Measurements from ENCODE around the gene CACTIN. TPM values are rescaled to one million over a fixed set of nuclear protein-coding genes. Genes with fewer than 3 reads are reported as not detected.

The CACTIN gene
- total RNA-seq, 4 donors from 2014 or later, result 28.7 to 45.0 (median 34.2) TPM

GRCh38 chr19:3563709-3564524 is 62.7 kb downstream of the CACTIN start:
- Histone ChIP-seq H3K4me1 (no peaks in the 10 kb centered on the region), H3K4me3 (no peak overlapping the region), H3K9me3 (no peaks in the 10 kb centered on the region), H3K27ac (replicated peaks in 1 of 4) (no peak overlapping the region), H3K27me3 (no peaks in the 10 kb centered on the region), H3K36me3 (no peaks in the 10 kb centered on the region)
- 83% methylated on average over 11 of the region's 17 CpGs for WGBS
- intact Hi-C loops (cut with DNase I), result no loop called here
- no peak for DNase-seq (ENCODE audit: extremely low spot score)
- TF ChIP-seq CTCF (IDR thresholded peaks at IDR 0.05) (no peak), POLR2AphosphoS5 (IDR thresholded peaks at IDR 0.05) (no peak)

Small RNA genes within 50 kb of the gene (small RNA-seq; reads per million reads assigned to genes)
- gene AC005786.1, result 0 reads per million in 3 donors

Other genes starting within 250 kb of the CACTIN start
- gene SMIM24, start 146.3 kb downstream of the CACTIN start, total RNA-seq, result not detected
- gene SMIM44, start 143.3 kb downstream of the CACTIN start, total RNA-seq, result not detected
- 10 to 100 TPM; 19.5 to 37.5 (median 25.8) TPM for gene DOHH, start 126.1 kb downstream of the CACTIN start, total RNA-seq
- gene FZR1, start 120.5 kb downstream of the CACTIN start, total RNA-seq, result 10 to 100 TPM; 15.8 to 41.2 (median 31.4) TPM
- gene TEKTIP1, start 87.6 kb downstream of the CACTIN start, total RNA-seq, result not detected
- 10 to 100 TPM; 28.2 to 87.0 (median 62.4) TPM for gene MFSD12, start 69.2 kb downstream of the CACTIN start, total RNA-seq
- 100 to 1,000 TPM; 136 to 202 (median 161) TPM for gene HMG20B, start 53.8 kb downstream of the CACTIN start, total RNA-seq
- 10 to 100 TPM in 1 of 4 donors, 1 to 10 TPM in 3; 4.1 to 17.5 (median 4.9) TPM for gene GIPC3, start 41.3 kb downstream of the CACTIN start, total RNA-seq
- 10 to 100 TPM in 1 of 4 donors, 1 to 10 TPM in 3; 4.8 to 17.2 (median 7.7) TPM for gene TBXA2R, start 19.9 kb downstream of the CACTIN start, total RNA-seq
- gene PIP5K1C, start 73.7 kb upstream of the CACTIN start, total RNA-seq, result 100 to 1,000 TPM in 2 of 4 donors, 10 to 100 TPM in 2; 73.2 to 180 (median 99.9) TPM
- 1 to 10 TPM in 1 of 4 donors, under 1 TPM in 2, not detected in 1; 0.06 to 4.2 (median 0.17) TPM for gene TJP3, start 81.6 kb upstream of the CACTIN start, total RNA-seq
- gene APBA3, start 134.9 kb upstream of the CACTIN start, total RNA-seq, result 10 to 100 TPM; 13.7 to 40.5 (median 24.4) TPM
- gene MRPL54, start 135.9 kb upstream of the CACTIN start, total RNA-seq, result 10 to 100 TPM; 45.2 to 84.3 (median 77.4) TPM
- gene RAX2, start 145.4 kb upstream of the CACTIN start, total RNA-seq, result not detected
- gene MATK, start 159.6 kb upstream of the CACTIN start, total RNA-seq, result 1 to 10 TPM in 3 of 4 donors, under 1 TPM in 1; 0.13 to 2.9 (median 1.8) TPM
- gene ZFR2, start 242.2 kb upstream of the CACTIN start, total RNA-seq, result under 1 TPM in 1 of 4 donors, not detected in 3; 0.69 TPM